ENCODE results near the gene POLRMT. TPM values are rescaled to one million over a fixed set of nuclear protein-coding genes. Genes with fewer than 3 reads are reported as not detected.

Gene POLRMT
- total RNA-seq, 4 donors from 2014 or later: 33.8 to 119 (median 70.5) TPM

- no peak for DNase-seq
- Histone ChIP-seq H3K4me3 (no peak overlapping the region), H3K9me3 (peaks cover 0 to 3% (median 0%) of the 10 kb centered on the region in 4 donors), H3K27ac (no peak overlapping the region), H3K4me1 (peaks cover 0 to 21% (median 10%) of the 10 kb centered on the region in 4 donors), H3K27me3 (peaks cover 0 to 32% of the 10 kb centered on the region in 2 donors), H3K36me3 (no peaks in the 10 kb centered on the region)
- no peak for TF ChIP-seq CTCF (IDR thresholded peaks at IDR 0.05)
- TF ChIP-seq POLR2A (IDR thresholded peaks at IDR 0.05): no peak
Measured at GRCh38 chr19:593055-593454, 40.3 kb downstream of the POLRMT start.

GRCh38 chr19:592101-592500 is 41.2 kb downstream of the POLRMT start:
- Histone ChIP-seq H3K36me3 (no peaks in the 10 kb centered on the region), H3K27me3 (peaks cover 0 to 36% of the 10 kb centered on the region in 2 donors), H3K4me3 (no peak overlapping the region), H3K4me1 (peaks cover 0 to 23% (median 10%) of the 10 kb centered on the region in 4 donors), H3K9me3 (no peaks in the 10 kb centered on the region), H3K27ac (no peak overlapping the region)
- DNase-seq: no peak
- TF ChIP-seq CTCF (IDR thresholded peaks at IDR 0.05): no peak
- TF ChIP-seq POLR2A (IDR thresholded peaks at IDR 0.05): no peak

GRCh38 chr19:591099-591958 is 42.0 kb downstream of the POLRMT start:
- Histone ChIP-seq H3K4me1 (peaks cover 0 to 23% (median 10%) of the 10 kb centered on the region in 4 donors), H3K27ac (no peak overlapping the region), H3K27me3 (peaks cover 0 to 36% of the 10 kb centered on the region in 2 donors), H3K9me3 (no peaks in the 10 kb centered on the region), H3K4me3 (no peak overlapping the region), H3K36me3 (no peaks in the 10 kb centered on the region)
- TF ChIP-seq POLR2A (IDR thresholded peaks at IDR 0.05) (no peak), CTCF (IDR thresholded peaks at IDR 0.05) (no peak)
- DNase-seq: no peak

- H3K27ac ChIP-seq: no peak overlapping the region
- H3K4me3 ChIP-seq: peak overlapping the region in 3 of 4 donors; percentile 22 to 35 (median 34)
- H3K27me3 ChIP-seq: peaks cover 0 to 36% of the 10 kb centered on the region in 2 donors
- H3K36me3 ChIP-seq: no peaks in the 10 kb centered on the region
- no peak for DNase-seq
- TF ChIP-seq CTCF (IDR thresholded peaks at IDR 0.05) (no peak), POLR2A (IDR thresholded peaks at IDR 0.05) (no peak)
- peaks cover 0 to 23% (median 10%) of the 10 kb centered on the region in 4 donors for H3K4me1 ChIP-seq
- H3K9me3 ChIP-seq: no peaks in the 10 kb centered on the region
Measured at GRCh38 chr19:590750-591098, 42.6 kb downstream of the POLRMT start.

- Histone ChIP-seq H3K27ac (no peak overlapping the region), H3K4me1 (peaks cover 0 to 23% (median 10%) of the 10 kb centered on the region in 4 donors), H3K9me3 (no peaks in the 10 kb centered on the region), H3K27me3 (peaks cover 0 to 36% of the 10 kb centered on the region in 2 donors), H3K4me3 (peak overlapping the region in 3 of 4 donors; percentile 22 to 35 (median 34)), H3K36me3 (no peaks in the 10 kb centered on the region)
- TF ChIP-seq POLR2A (IDR thresholded peaks at IDR 0.05) (no peak), CTCF (IDR thresholded peaks at IDR 0.05) (no peak)
- DNase-seq: no peak
Measured at GRCh38 chr19:590396-590745, 43.0 kb downstream of the POLRMT start.

Measured in Peyer's patch (tissue), 4 donors.